Osteocyte (in vitro differentiated cells): ENCODE measurements around the gene SLC41A2. TPM values are rescaled to one million over a fixed set of nuclear protein-coding genes. Genes with fewer than 3 reads are reported as not detected.

ENCODE experiments used
- DNase-seq: peaks from one replicate; pipeline ENCODE4 v3.0.0; 2021; ENCODE audit warnings: mixed read lengths; ENCODE audit not compliant: unreplicated experiment; ENCODE audit errors: extremely low spot score
- H3K27ac Mint-ChIP-seq: one replicate; pipeline ENCODE4 v1.8.0; 2021; ENCODE audit warnings: mild to moderate bottlenecking, mixed read lengths; ENCODE audit not compliant: unreplicated experiment
- H3K27me3 Mint-ChIP-seq: one replicate; pipeline ENCODE4 v1.8.0; 2021; ENCODE audit warnings: mixed read lengths; ENCODE audit not compliant: unreplicated experiment
- H3K36me3 Mint-ChIP-seq: one replicate; pipeline ENCODE4 v1.8.0; 2021; ENCODE audit warnings: mixed read lengths; ENCODE audit not compliant: unreplicated experiment
- H3K4me1 Mint-ChIP-seq: one replicate; pipeline ENCODE4 v1.8.0; 2021; ENCODE audit warnings: mixed read lengths; ENCODE audit not compliant: unreplicated experiment
- H3K4me3 Mint-ChIP-seq: one replicate; pipeline ENCODE4 v1.8.0; 2021; ENCODE audit warnings: mild to moderate bottlenecking, moderate library complexity, mixed read lengths; ENCODE audit not compliant: unreplicated experiment
- H3K9me3 Mint-ChIP-seq: one replicate; pipeline ENCODE4 v1.8.0; 2021; ENCODE audit warnings: mixed read lengths; ENCODE audit not compliant: unreplicated experiment
- total RNA-seq: library from RNA; stranded (reverse); gene quantifications from 2 replicates; pipeline ENCODE4 v1.2.1, GENCODE V29; 2021
- TF ChIP-seq, protein P1 (sequence below): fragments of 200-600 bp; sonication (generic); IDR thresholded peaks from 2 replicates; pipeline ENCODE4 v1.5.0; 2021; ENCODE audit warnings: antibody characterized with exemption, mild to moderate bottlenecking, moderate library complexity

Gene SLC41A2
- total RNA-seq, 1 donor from 2014 or later: 24.4 TPM

GRCh38 chr12:104997541-104997940 is 39.5 kb upstream of the SLC41A2 start:
- DNase-seq: no peak
- peaks cover 70% of the 10 kb centered on the region for H3K36me3 Mint-ChIP-seq
- no peak overlapping the region for H3K4me3 Mint-ChIP-seq
- H3K27me3 Mint-ChIP-seq: no peaks in the 10 kb centered on the region
- TF ChIP-seq, protein P1, sequence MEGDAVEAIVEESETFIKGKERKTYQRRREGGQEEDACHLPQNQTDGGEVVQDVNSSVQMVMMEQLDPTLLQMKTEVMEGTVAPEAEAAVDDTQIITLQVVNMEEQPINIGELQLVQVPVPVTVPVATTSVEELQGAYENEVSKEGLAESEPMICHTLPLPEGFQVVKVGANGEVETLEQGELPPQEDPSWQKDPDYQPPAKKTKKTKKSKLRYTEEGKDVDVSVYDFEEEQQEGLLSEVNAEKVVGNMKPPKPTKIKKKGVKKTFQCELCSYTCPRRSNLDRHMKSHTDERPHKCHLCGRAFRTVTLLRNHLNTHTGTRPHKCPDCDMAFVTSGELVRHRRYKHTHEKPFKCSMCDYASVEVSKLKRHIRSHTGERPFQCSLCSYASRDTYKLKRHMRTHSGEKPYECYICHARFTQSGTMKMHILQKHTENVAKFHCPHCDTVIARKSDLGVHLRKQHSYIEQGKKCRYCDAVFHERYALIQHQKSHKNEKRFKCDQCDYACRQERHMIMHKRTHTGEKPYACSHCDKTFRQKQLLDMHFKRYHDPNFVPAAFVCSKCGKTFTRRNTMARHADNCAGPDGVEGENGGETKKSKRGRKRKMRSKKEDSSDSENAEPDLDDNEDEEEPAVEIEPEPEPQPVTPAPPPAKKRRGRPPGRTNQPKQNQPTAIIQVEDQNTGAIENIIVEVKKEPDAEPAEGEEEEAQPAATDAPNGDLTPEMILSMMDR: no peak
- no peaks in the 10 kb centered on the region for H3K4me1 Mint-ChIP-seq
- H3K9me3 Mint-ChIP-seq: no peaks in the 10 kb centered on the region
- no peak overlapping the region for H3K27ac Mint-ChIP-seq

GRCh38 chr12:104994336-104994735 is 36.2 kb upstream of the SLC41A2 start:
- no peaks in the 10 kb centered on the region for H3K4me1 Mint-ChIP-seq
- TF ChIP-seq, protein P1: no peak
- H3K9me3 Mint-ChIP-seq: peaks cover 3% of the 10 kb centered on the region
- H3K4me3 Mint-ChIP-seq: no peak overlapping the region
- peaks cover 52% of the 10 kb centered on the region for H3K36me3 Mint-ChIP-seq
- no peak for DNase-seq
- H3K27me3 Mint-ChIP-seq: no peaks in the 10 kb centered on the region
- H3K27ac Mint-ChIP-seq: no peak overlapping the region

DNA sequence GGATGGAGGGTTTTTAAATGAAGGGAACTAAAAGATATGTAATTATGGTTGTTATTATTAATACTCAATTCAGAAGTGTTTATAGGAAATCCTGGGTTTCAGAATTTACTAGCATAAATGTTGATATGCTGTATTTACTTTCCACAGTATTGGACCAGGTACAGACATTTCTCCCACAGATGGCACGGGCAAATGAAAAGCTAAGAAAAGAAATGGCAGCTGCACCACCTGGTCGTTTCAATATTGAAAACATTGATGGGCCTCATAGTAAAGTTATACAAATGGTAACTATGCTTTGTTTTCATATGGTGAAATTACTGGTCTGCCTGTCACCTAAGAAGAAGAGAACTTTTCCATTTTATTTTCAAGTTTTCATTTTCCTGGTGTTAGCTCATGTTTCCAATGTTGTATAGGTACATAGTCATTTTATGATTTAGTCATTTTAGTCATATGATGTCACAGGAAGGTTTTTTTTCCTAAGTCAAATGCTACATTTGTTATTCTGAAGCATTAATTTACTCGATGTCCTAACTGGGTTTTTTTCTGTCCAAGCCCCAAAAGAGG is 33.6 kb upstream of the SLC41A2 start:
- no peak overlapping the region for H3K4me3 Mint-ChIP-seq
- TF ChIP-seq, protein P1: no peak
- no peak for DNase-seq
- peaks cover 16% of the 10 kb centered on the region for H3K4me1 Mint-ChIP-seq
- H3K9me3 Mint-ChIP-seq: peaks cover 5% of the 10 kb centered on the region
- no peaks in the 10 kb centered on the region for H3K27me3 Mint-ChIP-seq
- H3K36me3 Mint-ChIP-seq: peaks cover 38% of the 10 kb centered on the region
- no peak overlapping the region for H3K27ac Mint-ChIP-seq

DNA sequence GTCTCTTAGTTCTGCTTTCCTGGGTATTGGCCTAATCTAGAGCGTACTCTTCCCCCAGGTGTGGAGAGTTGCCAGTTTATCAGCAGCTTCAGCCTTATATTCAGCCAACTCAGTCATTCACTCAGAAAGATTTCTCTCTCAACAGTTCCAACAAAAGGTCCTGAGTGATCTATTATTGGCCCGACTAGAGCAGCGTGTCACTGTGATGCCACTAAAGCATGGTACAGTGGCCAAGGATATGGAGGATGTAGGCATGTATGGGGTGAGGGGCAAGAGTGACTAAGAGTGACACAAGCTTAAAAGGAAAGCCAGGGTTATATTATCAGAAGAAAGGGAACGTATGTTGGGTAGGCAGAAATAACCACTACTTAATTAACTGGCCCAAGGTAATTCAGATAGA is 32.9 kb upstream of the SLC41A2 start:
- Mint-ChIP-seq H3K27ac (no peak overlapping the region), H3K4me1 (peaks cover 18% of the 10 kb centered on the region), H3K4me3 (no peak overlapping the region), H3K27me3 (no peaks in the 10 kb centered on the region), H3K9me3 (peaks cover 5% of the 10 kb centered on the region), H3K36me3 (peaks cover 35% of the 10 kb centered on the region)
- DNase-seq: no peak
- TF ChIP-seq, protein P1: no peak

- Mint-ChIP-seq H3K27ac (peak within 1 kb of the TSS; percentile 71), H3K9me3 (peaks cover 5% of the 10 kb centered on the region), H3K4me1 (peaks cover 23% of the 10 kb centered on the region), H3K36me3 (peaks cover 15% of the 10 kb centered on the region), H3K27me3 (peaks cover under 1% of the 10 kb centered on the region), H3K4me3 (peak within 1 kb of the TSS; percentile 85)
- TF ChIP-seq, protein P1: no peak
- DNase-seq: peak; percentile 96
These were observed 28.2 kb upstream of the SLC41A2 start, which contains the start of gene NOPCHAP1 for GRCh38 chr12:104986022-104986941. TSS of gene NOPCHAP1 (plus strand) at chr12:104986316. CDS start at chr12:104986353, 37 bp downstream.
